H1 (cell line): ENCODE data around the gene ART4. TPM values are rescaled to one million over a fixed set of nuclear protein-coding genes. Genes with fewer than 3 reads are reported as not detected.

ENCODE experiments used
- CTCF ChIA-PET: fragments of 300-600 bp; sonication (Branson Sonifier 250); formaldehyde crosslinking; loops from one replicate; lab custom pipeline; 2021; ENCODE audit not compliant: partially characterized antibody; lab: Charles Lee
- POLR2A ChIA-PET: fragments of 300-600 bp; sonication (Branson Sonifier 250); formaldehyde crosslinking; loops from one replicate; lab custom pipeline; 2021; ENCODE audit warnings: inconsistent platforms; ENCODE audit not compliant: partially characterized antibody; lab: Charles Lee
- DNase-seq, 2 experiments: peaks; one replicate each; pipeline versions ENCODE4 v3.0.0 to v3.0.0-alpha.2; 2010 to 2022; ENCODE audit warnings: low spot score in 2 of 2, low read depth in 1 of 2, mixed read lengths in 1 of 2
- FAIRE-seq: peaks from 2 replicates; lab custom pipeline; 2011; peaks lifted over from hg19 to GRCh38; lab: Jason Lieb, UNC
- H2AFZ ChIP-seq: 2 replicates; pipeline ENCODE4 v1.8.1; 2012; ENCODE audit warnings: low read length, inconsistent platforms
- H2AK5ac ChIP-seq: 2 replicates; pipeline ENCODE4 v1.6.1; 2013; ENCODE audit warnings: low read depth, low read length
- H2BK120ac ChIP-seq: replicated peaks from 2 replicates; pipeline ENCODE3; 2013; ENCODE audit warnings: low read depth, low read length, inconsistent platforms
- H2BK12ac ChIP-seq: 2 replicates; pipeline ENCODE4 v1.6.1; 2013; ENCODE audit warnings: low read depth, low read length
- H2BK15ac ChIP-seq: 2 replicates; pipeline ENCODE4 v1.6.1; 2013; ENCODE audit warnings: low read length
- H2BK20ac ChIP-seq: 2 replicates; pipeline ENCODE4 v1.6.1; 2013; ENCODE audit warnings: low read length
- H2BK5ac ChIP-seq: 2 replicates; pipeline ENCODE4 v1.6.1; 2013; ENCODE audit warnings: low read depth, low read length
- H3K14ac ChIP-seq: 2 replicates; pipeline ENCODE4 v1.6.1; 2013; ENCODE audit warnings: inconsistent platforms; ENCODE audit not compliant: insufficient read length
- H3K18ac ChIP-seq: 2 replicates; pipeline ENCODE4 v1.6.1; 2013; ENCODE audit warnings: low read length; ENCODE audit errors: extremely low read depth
- H3K23ac ChIP-seq: 2 replicates; pipeline ENCODE4 v1.6.1; 2013; ENCODE audit warnings: inconsistent platforms; ENCODE audit not compliant: insufficient read length
- H3K23me2 ChIP-seq: 2 replicates; pipeline ENCODE4 v1.6.1; 2013; ENCODE audit warnings: low read depth, low read length
- H3K27ac ChIP-seq: 2 replicates; pipeline ENCODE4 v1.6.1; 2011; ENCODE audit warnings: low read depth, low read length, inconsistent platforms
- H3K27me3 ChIP-seq, 4 experiments: replicated peaks in 1 of 4; 1 replicate in 1 of 4; 2 replicates in 3 of 4; pipeline versions ENCODE4 v1.6.1 to v1.8.1; 2011 to 2013; ENCODE audit warnings: low read length in 3 of 4, mild to moderate bottlenecking in 3 of 4, inconsistent platforms in 2 of 4, mixed read lengths in 2 of 4, moderate library complexity in 1 of 4; ENCODE audit not compliant: control insufficient read depth in 3 of 4, insufficient read depth in 3 of 4; ENCODE audit errors: extremely low read depth in 1 of 4
- H3K36me3 ChIP-seq, 4 experiments: 2 replicates each; pipeline versions ENCODE4 v1.6.1 to v1.8.1; 2011 to 2013; ENCODE audit warnings: mild to moderate bottlenecking in 4 of 4, low read length in 3 of 4, moderate library complexity in 2 of 4, control low read depth in 1 of 4, inconsistent platforms in 1 of 4; ENCODE audit not compliant: insufficient read depth in 4 of 4, control insufficient read depth in 2 of 4
- H3K4ac ChIP-seq: replicated peaks from 2 replicates; pipeline ENCODE3; 2013; ENCODE audit warnings: low read length, low read depth, mixed read lengths, inconsistent platforms; ENCODE audit not compliant: insufficient read length
- H3K4me1 ChIP-seq, 4 experiments: replicated peaks in 1 of 4; 1 replicate in 1 of 4; 2 replicates in 3 of 4; pipeline versions ENCODE4 v1.6.1 to v1.8.1; 2011 to 2013; ENCODE audit warnings: low read length in 3 of 4, inconsistent platforms in 2 of 4, mixed read lengths in 1 of 4; ENCODE audit not compliant: insufficient read depth in 4 of 4, control insufficient read depth in 3 of 4
- H3K4me2 ChIP-seq, 2 experiments: 2 replicates each; pipeline versions ENCODE4 v1.6.1 to v1.8.1; 2011 to 2013; ENCODE audit warnings: low read depth in 2 of 2, low read length in 2 of 2, control low read depth in 1 of 2, inconsistent platforms in 1 of 2, mild to moderate bottlenecking in 1 of 2; ENCODE audit not compliant: insufficient read depth in 1 of 2
- H3K4me3 ChIP-seq, 4 experiments: fragments of 200-600, 300-600 bp in 1 of 4; sonication (generic), shearing (Covaris generic), sonication (Bioruptor Twin) in 1 of 4; 2 replicates each; pipeline versions ENCODE4 v1.5.1 to v1.8.1; 2011 to 2016; ENCODE audit warnings: low read length in 4 of 4, low read depth in 3 of 4, control low read depth in 2 of 4, inconsistent platforms in 2 of 4, mild to moderate bottlenecking in 2 of 4, mixed read lengths in 1 of 4, moderate library complexity in 1 of 4; ENCODE audit not compliant: insufficient read depth in 2 of 4; ENCODE audit errors: extremely low read depth in 1 of 4
- H3K56ac ChIP-seq: replicated peaks from 2 replicates; pipeline ENCODE3; 2013; ENCODE audit warnings: low read depth, mild to moderate bottlenecking, mixed read lengths, low read length, inconsistent platforms; ENCODE audit not compliant: insufficient read length
- H3K79me1 ChIP-seq: 2 replicates; pipeline ENCODE4 v1.6.1; 2013; ENCODE audit warnings: low read depth, low read length, control low read depth
- H3K79me2 ChIP-seq, 2 experiments: 2 replicates each; pipeline versions ENCODE4 v1.6.1 to v1.8.1; 2012 to 2013; ENCODE audit warnings: low read length in 2 of 2, mild to moderate bottlenecking in 2 of 2, inconsistent platforms in 1 of 2; ENCODE audit not compliant: insufficient read depth in 2 of 2, control insufficient read depth in 1 of 2
- H3K9ac ChIP-seq, 4 experiments: replicated peaks in 1 of 4; 1 replicate in 1 of 4; 2 replicates in 3 of 4; pipeline versions ENCODE4 v1.6.1 to v1.8.1; 2011 to 2013; ENCODE audit warnings: low read depth in 3 of 4, low read length in 3 of 4, control low read depth in 2 of 4, mild to moderate bottlenecking in 2 of 4, moderate library complexity in 2 of 4, inconsistent platforms in 1 of 4; ENCODE audit errors: extremely low read depth in 1 of 4
- H3K9me3 ChIP-seq, 2 experiments: 2 replicates each; pipeline versions ENCODE4 v1.6.1 to v1.8.1; 2012 to 2013; ENCODE audit warnings: mild to moderate bottlenecking in 2 of 2, moderate library complexity in 2 of 2, control low read depth in 1 of 2, inconsistent platforms in 1 of 2, low read depth in 1 of 2, low read length in 1 of 2, mixed read lengths in 1 of 2; ENCODE audit not compliant: insufficient read depth in 2 of 2
- H4K20me1 ChIP-seq, 2 experiments: replicated peaks in 1 of 2; 2 replicates each; pipeline versions ENCODE3 to v1.8.1; 2011 to 2013; ENCODE audit warnings: inconsistent platforms in 2 of 2, low read length in 2 of 2, mild to moderate bottlenecking in 1 of 2; ENCODE audit not compliant: insufficient read depth in 2 of 2, control insufficient read depth in 1 of 2
- H4K5ac ChIP-seq: 2 replicates; pipeline ENCODE4 v1.6.1; 2013; ENCODE audit warnings: low read length, low read depth, mixed read lengths, inconsistent platforms; ENCODE audit not compliant: insufficient read length
- H4K8ac ChIP-seq: 2 replicates; pipeline ENCODE4 v1.8.0; 2013; ENCODE audit warnings: mild to moderate bottlenecking, moderate library complexity, low read length, inconsistent platforms; ENCODE audit not compliant: insufficient read depth; ENCODE audit errors: extremely low read depth
- H4K91ac ChIP-seq: replicated peaks from 2 replicates; pipeline ENCODE3; 2013; ENCODE audit warnings: low read length, mixed read lengths, inconsistent platforms; ENCODE audit not compliant: insufficient read length
- JUN ChIP-seq: IDR thresholded peaks from 2 replicates; pipeline ENCODE4 v1.6.1; 2011; ENCODE audit warnings: low read depth, mild to moderate bottlenecking, improper control_type of control experiment, low read length
- RAD21 ChIP-seq, 2 experiments: IDR thresholded peaks in 1 of 2; conservative IDR thresholded peaks in 1 of 2; 2 replicates each; pipeline ENCODE4 v1.6.1; 2011; ENCODE audit warnings: low read depth in 2 of 2, low read length in 2 of 2, improper control_type of control experiment in 1 of 2, inconsistent platforms in 1 of 2, mild to moderate bottlenecking in 1 of 2, moderate library complexity in 1 of 2
- RBBP5 ChIP-seq: IDR thresholded peaks from 2 replicates; pipeline ENCODE4 v1.7.1; 2012; ENCODE audit warnings: low read depth, mild to moderate bottlenecking, inconsistent platforms, low read length, moderate library complexity, borderline replicate concordance
- RFX5 ChIP-seq: IDR thresholded peaks from 2 replicates; pipeline ENCODE4 v1.6.1; 2011; ENCODE audit warnings: low read depth, low read length, improper control_type of control experiment, borderline replicate concordance
- RXRA ChIP-seq: IDR thresholded peaks from 2 replicates; pipeline ENCODE4 v1.6.1; 2011; ENCODE audit warnings: low read depth, mild to moderate bottlenecking, low read length, moderate library complexity; ENCODE audit not compliant: insufficient read depth
- SAP30 ChIP-seq: fragments of 300-600 bp; sonication (generic); IDR thresholded peaks from 2 replicates; pipeline ENCODE4 v1.7.1; 2012; ENCODE audit warnings: low read length, moderate library complexity, mild to moderate bottlenecking, inconsistent platforms; ENCODE audit not compliant: insufficient read depth, insufficient replicate concordance
- TEAD4 ChIP-seq: IDR thresholded peaks from 2 replicates; pipeline ENCODE4 v1.6.1; 2012; ENCODE audit warnings: low read depth, low read length, inconsistent platforms, mixed read lengths
- WGBS, 2 experiments: shearing (Covaris generic) in 1 of 2; methylation state at CpG; one replicate each; pipeline versions ENCODE4 v1.1.6 to v1.1.7; 2013 to 2015; ENCODE audit warnings: low lambda C conversion rate in 2 of 2, mixed read lengths in 2 of 2, inconsistent platforms in 1 of 2, low coverage in 1 of 2, missing lambda C conversion rate in 1 of 2; ENCODE audit not compliant: insufficient replicate concordance in 2 of 2, insufficient coverage in 1 of 2, insufficient read length in 1 of 2; ENCODE audit errors: extremely low coverage in 1 of 2, missing lambda C conversion rate in 1 of 2; 5-methylcytosine and 5-hydroxymethylcytosine counted together
- long read RNA-seq, 2 experiments: library from RNA in 1 of 2; library from capped mRNA in 1 of 2; stranded (forward); transcript quantifications; one replicate each; pipeline ENCODE4 v2.0.0, GENCODE V29; 2021; ENCODE audit warnings: inconsistent platforms in 1 of 2
- polyA minus RNA-seq, 3 experiments: library from RNA; depleted of rRNA, polyadenylated mRNA; stranded (reverse); fragments of >200 nt; gene quantifications; 1 replicate in 2 of 3; 2 replicates in 1 of 3; pipeline ENCODE4 v1.2.3, GENCODE V29; 2011
- polyA plus RNA-seq, 7 experiments: library from polyadenylated mRNA; depleted of rRNA in 3 of 7; stranded (reverse) in 5 of 7; unstranded in 2 of 7; fragments of >200 nt in 5 of 7; fragments of 200-250 nt in 2 of 7; gene quantifications; 1 replicate in 5 of 7; 2 replicates in 1 of 7; 4 replicates in 1 of 7; pipeline versions ENCODE4 v1.2.1 to v1.2.3, GENCODE V29; 2011 to 2013; ENCODE audit warnings: missing spikeins in 2 of 7, mixed read lengths in 2 of 7
- total RNA-seq: library from RNA; stranded (reverse); fragmentation: NEBNext Ultra II Directional; extraction: Animal tissue kit (Norgen Biotek cat#: 25700); gene quantifications from 2 replicates; pipeline ENCODE4 v1.2.1, GENCODE V29; 2021
- TF ChIP-seq, protein P1 (sequence below): IDR thresholded peaks from 2 replicates; pipeline ENCODE4 v1.6.1; 2011; ENCODE audit warnings: low read depth, mild to moderate bottlenecking, low read length; ENCODE audit not compliant: insufficient read depth

ART4 gene, protein sequence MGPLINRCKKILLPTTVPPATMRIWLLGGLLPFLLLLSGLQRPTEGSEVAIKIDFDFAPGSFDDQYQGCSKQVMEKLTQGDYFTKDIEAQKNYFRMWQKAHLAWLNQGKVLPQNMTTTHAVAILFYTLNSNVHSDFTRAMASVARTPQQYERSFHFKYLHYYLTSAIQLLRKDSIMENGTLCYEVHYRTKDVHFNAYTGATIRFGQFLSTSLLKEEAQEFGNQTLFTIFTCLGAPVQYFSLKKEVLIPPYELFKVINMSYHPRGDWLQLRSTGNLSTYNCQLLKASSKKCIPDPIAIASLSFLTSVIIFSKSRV
- total RNA-seq: not detected in 2 replicates
- polyA plus RNA-seq (2011; rRNA removed): not detected in 2 replicates
- polyA plus RNA-seq (2011; cell fraction: cytosol; rRNA removed): not detected
- polyA plus RNA-seq (2011; cell fraction: nucleus; rRNA removed): not detected
- polyA plus RNA-seq (2012, experiment 1 of 2): 0.29 TPM in 1 of 4 replicates, not detected in the others
- 0.16 TPM for polyA plus RNA-seq (2012, experiment 2 of 2)
- polyA plus RNA-seq (2013, experiment 1 of 2): not detected
- not detected for polyA plus RNA-seq (2013, experiment 2 of 2)
- polyA minus RNA-seq (2011; rRNA and poly(A)+ RNA removed): not detected in 2 replicates
- polyA minus RNA-seq (2011; cell fraction: cytosol; rRNA and poly(A)+ RNA removed): not detected
- not detected for polyA minus RNA-seq (2011; cell fraction: nucleus; rRNA and poly(A)+ RNA removed)
- long read RNA-seq, experiment 1: 0 reads
- long read RNA-seq, experiment 2: 0 reads

DNA sequence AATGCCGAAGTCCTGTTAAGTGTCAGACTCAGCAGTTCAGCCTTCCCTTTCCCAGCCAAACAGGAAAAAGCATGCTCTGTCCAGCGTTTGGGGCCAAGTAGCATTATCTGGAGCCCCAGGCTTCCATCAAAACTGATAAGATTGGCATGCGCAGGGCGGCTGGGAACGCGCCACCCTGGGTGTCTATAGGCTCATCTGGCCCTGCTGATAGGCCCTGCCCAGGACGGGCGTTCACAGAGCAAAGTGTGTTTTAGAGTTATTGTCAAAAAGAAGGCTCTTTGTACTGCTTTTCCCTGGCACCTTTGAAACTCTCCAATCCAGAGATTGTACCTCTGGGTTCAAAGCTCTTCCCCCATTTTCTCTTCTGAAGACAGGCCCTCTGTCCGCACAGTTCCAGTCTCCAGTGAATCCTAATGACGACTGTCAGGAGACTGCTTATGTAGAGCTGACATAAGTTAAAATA, at the start of gene ART4:
Gene ART4, minus strand, starts transcription at position 102 of the 463 bp plus-strand sequence. CDS start 413 bp downstream, outside the sequence.
- no peak within 1 kb of the TSS for H3K9ac ChIP-seq
- H3K27ac ChIP-seq: no peak within 1 kb of the TSS
- no peak within 1 kb of the TSS for H2AFZ ChIP-seq
- H2BK12ac ChIP-seq: no peak within 1 kb of the TSS
- H4K5ac ChIP-seq: no peak within 1 kb of the TSS
- no peaks in the 10 kb centered on the region for H3K79me1 ChIP-seq
- H2BK120ac ChIP-seq: no peak within 1 kb of the TSS
- no peaks in the 10 kb centered on the region for H3K36me3 ChIP-seq
- 90% methylated on average over 10 of the region's 10 CpGs; no CpG with 5 or more reads in 1 of the 2 experiments for WGBS, 2 experiments
- H3K4me2 ChIP-seq: no peak within 1 kb of the TSS
- no peak within 1 kb of the TSS for H2BK15ac ChIP-seq
- H3K23me2 ChIP-seq: no peaks in the 10 kb centered on the region
- no peaks in the 10 kb centered on the region for H3K79me2 ChIP-seq
- peak within 1 kb of the TSS; percentile 35; the same call in 1 of the 2 replicates for H4K8ac ChIP-seq
- no peak within 1 kb of the TSS; the same call in 1 of the 2 replicates for H2AK5ac ChIP-seq
- H3K4ac ChIP-seq: no peak within 1 kb of the TSS
- no peak within 1 kb of the TSS for H3K4me3 ChIP-seq
- no peaks in the 10 kb centered on the region for H3K4me1 ChIP-seq
- DNase-seq (no peak), FAIRE-seq (no peak)
- no peaks in the 10 kb centered on the region for H3K27me3 ChIP-seq
- no peaks in the 10 kb centered on the region for H4K20me1 ChIP-seq
- H3K14ac ChIP-seq: no peak within 1 kb of the TSS
- H4K91ac ChIP-seq: no peak within 1 kb of the TSS
- no peak within 1 kb of the TSS for H2BK20ac ChIP-seq
- H3K23ac ChIP-seq: no peak within 1 kb of the TSS
- H3K9me3 ChIP-seq: no peaks in the 10 kb centered on the region
- no peak within 1 kb of the TSS for H2BK5ac ChIP-seq
- no peak within 1 kb of the TSS for H3K18ac ChIP-seq
- H3K56ac ChIP-seq: no peak within 1 kb of the TSS
- ChIA-PET CTCF (interaction anchor here (0.9 to 6.7 kb wide), 5 partner anchors 26 to 151 kb away, joined by 4 to 116 read pairs (median 5); no protein-coding TSS in a partner anchor), POLR2A (no interaction called here)
- TF ChIP-seq, protein P1, sequence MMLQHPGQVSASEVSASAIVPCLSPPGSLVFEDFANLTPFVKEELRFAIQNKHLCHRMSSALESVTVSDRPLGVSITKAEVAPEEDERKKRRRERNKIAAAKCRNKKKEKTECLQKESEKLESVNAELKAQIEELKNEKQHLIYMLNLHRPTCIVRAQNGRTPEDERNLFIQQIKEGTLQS: no peak
- no peak for TF ChIP-seq TEAD4
- TF ChIP-seq RFX5: no peak
- no peak for TF ChIP-seq JUN
- no peak for TF ChIP-seq RXRA
- TF ChIP-seq RAD21 (IDR thresholded peaks at IDR 0.05 in 1 of 2, conservative IDR thresholded peaks at IDR 0.05 in 1 of 2; ENCODE audit: low read depth in 2 of 2, low read length in 2 of 2): no peak
- TF ChIP-seq SAP30: no peak
- TF ChIP-seq RBBP5: no peak
